H1 (cell line): ENCODE results near the gene SLC38A5. TPM values are rescaled to one million over a fixed set of nuclear protein-coding genes. Genes with fewer than 3 reads are reported as not detected.

ENCODE experiments used
- CTCF ChIA-PET: fragments of 300-600 bp; sonication (Branson Sonifier 250); formaldehyde crosslinking; loops from one replicate; lab custom pipeline; 2021; ENCODE audit not compliant: partially characterized antibody; lab: Charles Lee
- POLR2A ChIA-PET: fragments of 300-600 bp; sonication (Branson Sonifier 250); formaldehyde crosslinking; loops from one replicate; lab custom pipeline; 2021; ENCODE audit warnings: inconsistent platforms; ENCODE audit not compliant: partially characterized antibody; lab: Charles Lee
- DNase-seq, 2 experiments: peaks; one replicate each; pipeline versions ENCODE4 v3.0.0 to v3.0.0-alpha.2; 2010 to 2022; ENCODE audit warnings: low spot score in 2 of 2, low read depth in 1 of 2, mixed read lengths in 1 of 2
- FAIRE-seq: peaks from 2 replicates; lab custom pipeline; 2011; peaks lifted over from hg19 to GRCh38; lab: Jason Lieb, UNC
- H2AFZ ChIP-seq: 2 replicates; pipeline ENCODE4 v1.8.1; 2012; ENCODE audit warnings: low read length, inconsistent platforms
- H2AK5ac ChIP-seq: 2 replicates; pipeline ENCODE4 v1.6.1; 2013; ENCODE audit warnings: low read depth, low read length
- H2BK120ac ChIP-seq: replicated peaks from 2 replicates; pipeline ENCODE3; 2013; ENCODE audit warnings: low read depth, low read length, inconsistent platforms
- H2BK12ac ChIP-seq: 2 replicates; pipeline ENCODE4 v1.6.1; 2013; ENCODE audit warnings: low read depth, low read length
- H2BK15ac ChIP-seq: 2 replicates; pipeline ENCODE4 v1.6.1; 2013; ENCODE audit warnings: low read length
- H2BK20ac ChIP-seq: 2 replicates; pipeline ENCODE4 v1.6.1; 2013; ENCODE audit warnings: low read length
- H2BK5ac ChIP-seq: 2 replicates; pipeline ENCODE4 v1.6.1; 2013; ENCODE audit warnings: low read depth, low read length
- H3K14ac ChIP-seq: 2 replicates; pipeline ENCODE4 v1.6.1; 2013; ENCODE audit warnings: inconsistent platforms; ENCODE audit not compliant: insufficient read length
- H3K18ac ChIP-seq: 2 replicates; pipeline ENCODE4 v1.6.1; 2013; ENCODE audit warnings: low read length; ENCODE audit errors: extremely low read depth
- H3K23ac ChIP-seq: 2 replicates; pipeline ENCODE4 v1.6.1; 2013; ENCODE audit warnings: inconsistent platforms; ENCODE audit not compliant: insufficient read length
- H3K23me2 ChIP-seq: 2 replicates; pipeline ENCODE4 v1.6.1; 2013; ENCODE audit warnings: low read depth, low read length
- H3K27ac ChIP-seq: 2 replicates; pipeline ENCODE4 v1.6.1; 2011; ENCODE audit warnings: low read depth, low read length, inconsistent platforms
- H3K27me3 ChIP-seq, 4 experiments: replicated peaks in 1 of 4; 1 replicate in 1 of 4; 2 replicates in 3 of 4; pipeline versions ENCODE4 v1.6.1 to v1.8.1; 2011 to 2013; ENCODE audit warnings: low read length in 3 of 4, mild to moderate bottlenecking in 3 of 4, inconsistent platforms in 2 of 4, mixed read lengths in 2 of 4, moderate library complexity in 1 of 4; ENCODE audit not compliant: control insufficient read depth in 3 of 4, insufficient read depth in 3 of 4; ENCODE audit errors: extremely low read depth in 1 of 4
- H3K36me3 ChIP-seq, 4 experiments: 2 replicates each; pipeline versions ENCODE4 v1.6.1 to v1.8.1; 2011 to 2013; ENCODE audit warnings: mild to moderate bottlenecking in 4 of 4, low read length in 3 of 4, moderate library complexity in 2 of 4, control low read depth in 1 of 4, inconsistent platforms in 1 of 4; ENCODE audit not compliant: insufficient read depth in 4 of 4, control insufficient read depth in 2 of 4
- H3K4ac ChIP-seq: replicated peaks from 2 replicates; pipeline ENCODE3; 2013; ENCODE audit warnings: low read length, low read depth, mixed read lengths, inconsistent platforms; ENCODE audit not compliant: insufficient read length
- H3K4me1 ChIP-seq, 4 experiments: replicated peaks in 1 of 4; 1 replicate in 1 of 4; 2 replicates in 3 of 4; pipeline versions ENCODE4 v1.6.1 to v1.8.1; 2011 to 2013; ENCODE audit warnings: low read length in 3 of 4, inconsistent platforms in 2 of 4, mixed read lengths in 1 of 4; ENCODE audit not compliant: insufficient read depth in 4 of 4, control insufficient read depth in 3 of 4
- H3K4me2 ChIP-seq, 2 experiments: 2 replicates each; pipeline versions ENCODE4 v1.6.1 to v1.8.1; 2011 to 2013; ENCODE audit warnings: low read depth in 2 of 2, low read length in 2 of 2, control low read depth in 1 of 2, inconsistent platforms in 1 of 2, mild to moderate bottlenecking in 1 of 2; ENCODE audit not compliant: insufficient read depth in 1 of 2
- H3K4me3 ChIP-seq, 4 experiments: fragments of 200-600, 300-600 bp in 1 of 4; sonication (generic), shearing (Covaris generic), sonication (Bioruptor Twin) in 1 of 4; 2 replicates each; pipeline versions ENCODE4 v1.5.1 to v1.8.1; 2011 to 2016; ENCODE audit warnings: low read length in 4 of 4, low read depth in 3 of 4, control low read depth in 2 of 4, inconsistent platforms in 2 of 4, mild to moderate bottlenecking in 2 of 4, mixed read lengths in 1 of 4, moderate library complexity in 1 of 4; ENCODE audit not compliant: insufficient read depth in 2 of 4; ENCODE audit errors: extremely low read depth in 1 of 4
- H3K56ac ChIP-seq: replicated peaks from 2 replicates; pipeline ENCODE3; 2013; ENCODE audit warnings: low read depth, mild to moderate bottlenecking, mixed read lengths, low read length, inconsistent platforms; ENCODE audit not compliant: insufficient read length
- H3K79me1 ChIP-seq: 2 replicates; pipeline ENCODE4 v1.6.1; 2013; ENCODE audit warnings: low read depth, low read length, control low read depth
- H3K79me2 ChIP-seq, 2 experiments: 2 replicates each; pipeline versions ENCODE4 v1.6.1 to v1.8.1; 2012 to 2013; ENCODE audit warnings: low read length in 2 of 2, mild to moderate bottlenecking in 2 of 2, inconsistent platforms in 1 of 2; ENCODE audit not compliant: insufficient read depth in 2 of 2, control insufficient read depth in 1 of 2
- H3K9ac ChIP-seq, 4 experiments: replicated peaks in 1 of 4; 1 replicate in 1 of 4; 2 replicates in 3 of 4; pipeline versions ENCODE4 v1.6.1 to v1.8.1; 2011 to 2013; ENCODE audit warnings: low read depth in 3 of 4, low read length in 3 of 4, control low read depth in 2 of 4, mild to moderate bottlenecking in 2 of 4, moderate library complexity in 2 of 4, inconsistent platforms in 1 of 4; ENCODE audit errors: extremely low read depth in 1 of 4
- H3K9me3 ChIP-seq, 2 experiments: 2 replicates each; pipeline versions ENCODE4 v1.6.1 to v1.8.1; 2012 to 2013; ENCODE audit warnings: mild to moderate bottlenecking in 2 of 2, moderate library complexity in 2 of 2, control low read depth in 1 of 2, inconsistent platforms in 1 of 2, low read depth in 1 of 2, low read length in 1 of 2, mixed read lengths in 1 of 2; ENCODE audit not compliant: insufficient read depth in 2 of 2
- H4K20me1 ChIP-seq, 2 experiments: replicated peaks in 1 of 2; 2 replicates each; pipeline versions ENCODE3 to v1.8.1; 2011 to 2013; ENCODE audit warnings: inconsistent platforms in 2 of 2, low read length in 2 of 2, mild to moderate bottlenecking in 1 of 2; ENCODE audit not compliant: insufficient read depth in 2 of 2, control insufficient read depth in 1 of 2
- H4K5ac ChIP-seq: 2 replicates; pipeline ENCODE4 v1.6.1; 2013; ENCODE audit warnings: low read length, low read depth, mixed read lengths, inconsistent platforms; ENCODE audit not compliant: insufficient read length
- H4K8ac ChIP-seq: 2 replicates; pipeline ENCODE4 v1.8.0; 2013; ENCODE audit warnings: mild to moderate bottlenecking, moderate library complexity, low read length, inconsistent platforms; ENCODE audit not compliant: insufficient read depth; ENCODE audit errors: extremely low read depth
- H4K91ac ChIP-seq: replicated peaks from 2 replicates; pipeline ENCODE3; 2013; ENCODE audit warnings: low read length, mixed read lengths, inconsistent platforms; ENCODE audit not compliant: insufficient read length
- HDAC6 ChIP-seq: IDR thresholded peaks from one replicate; pipeline ENCODE4 v1.7.1; 2012; ENCODE audit warnings: low read depth, mild to moderate bottlenecking, inconsistent platforms, low read length, moderate library complexity
- PHF8 ChIP-seq: fragments of 200-600 bp; sonication (generic); conservative IDR thresholded peaks from 2 replicates; pipeline ENCODE4 v1.7.1; 2012; ENCODE audit warnings: low read depth, mild to moderate bottlenecking, inconsistent platforms, low read length, moderate library complexity
- SAP30 ChIP-seq: fragments of 300-600 bp; sonication (generic); IDR thresholded peaks from 2 replicates; pipeline ENCODE4 v1.7.1; 2012; ENCODE audit warnings: low read length, moderate library complexity, mild to moderate bottlenecking, inconsistent platforms; ENCODE audit not compliant: insufficient read depth, insufficient replicate concordance
- TAF1 ChIP-seq: IDR thresholded peaks from 2 replicates; pipeline ENCODE4 v1.6.1; 2011; ENCODE audit warnings: mild to moderate bottlenecking, low read depth, low read length
- WGBS, 2 experiments: shearing (Covaris generic) in 1 of 2; methylation state at CpG; one replicate each; pipeline versions ENCODE4 v1.1.6 to v1.1.7; 2013 to 2015; ENCODE audit warnings: low lambda C conversion rate in 2 of 2, mixed read lengths in 2 of 2, inconsistent platforms in 1 of 2, low coverage in 1 of 2, missing lambda C conversion rate in 1 of 2; ENCODE audit not compliant: insufficient replicate concordance in 2 of 2, insufficient coverage in 1 of 2, insufficient read length in 1 of 2; ENCODE audit errors: extremely low coverage in 1 of 2, missing lambda C conversion rate in 1 of 2; 5-methylcytosine and 5-hydroxymethylcytosine counted together
- polyA plus RNA-seq, 7 experiments: library from polyadenylated mRNA; depleted of rRNA in 3 of 7; stranded (reverse) in 5 of 7; unstranded in 2 of 7; fragments of >200 nt in 5 of 7; fragments of 200-250 nt in 2 of 7; gene quantifications; 1 replicate in 5 of 7; 2 replicates in 1 of 7; 4 replicates in 1 of 7; pipeline versions ENCODE4 v1.2.1 to v1.2.3, GENCODE V29; 2011 to 2013; ENCODE audit warnings: missing spikeins in 2 of 7, mixed read lengths in 2 of 7
- total RNA-seq: library from RNA; stranded (reverse); fragmentation: NEBNext Ultra II Directional; extraction: Animal tissue kit (Norgen Biotek cat#: 25700); gene quantifications from 2 replicates; pipeline ENCODE4 v1.2.1, GENCODE V29; 2021
- TF ChIP-seq, protein P1 (sequence below): IDR thresholded peaks from 2 replicates; pipeline ENCODE4 v1.6.1; 2012; ENCODE audit warnings: low read length, inconsistent platforms

SLC38A5 gene
- total and polyA plus RNA-seq, 2 of the 8 experiments (the other 6 are each of a cell fraction or from before 2014, with no cell fraction given) = 70.9 to 106 TPM

DNA sequence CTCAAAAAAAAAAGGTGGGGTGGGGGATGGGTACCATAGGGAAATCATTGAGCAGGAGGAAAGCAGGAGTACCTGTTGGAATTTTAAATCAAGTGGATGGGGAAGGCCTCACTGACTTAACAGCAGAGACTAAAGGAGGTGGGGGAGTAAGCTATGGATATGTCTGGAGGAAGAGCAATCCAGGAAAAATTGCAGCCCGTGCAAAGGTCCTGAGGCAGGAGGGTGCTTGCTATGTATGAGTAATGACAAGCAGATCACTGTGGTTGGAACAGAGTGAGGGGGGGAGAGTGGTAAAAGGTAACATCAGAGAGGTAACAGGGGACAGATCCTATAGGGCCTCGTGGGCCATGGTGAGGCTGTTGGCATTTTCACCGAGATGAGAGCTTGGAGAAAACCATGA lies 10.1 kb upstream of the SLC38A5 start:
- Histone ChIP-seq H3K56ac (no peak overlapping the region), H4K8ac (no peak overlapping the region), H2AK5ac (no peak overlapping the region)

More for the DNA sequence above, 10.1 kb upstream of the SLC38A5 start:
- H2BK15ac ChIP-seq = no peak overlapping the region
- no peak overlapping the region for H2BK5ac ChIP-seq
- H3K79me2 ChIP-seq = peaks cover 0 to 24% of the 10 kb centered on the region in 2 experiments; a peak in 2 of 4 replicates
- no peak for DNase-seq
- H2BK20ac ChIP-seq = no peak overlapping the region
- no peak overlapping the region for H4K5ac ChIP-seq
- H2AFZ ChIP-seq = no peak overlapping the region
- TF ChIP-seq TAF1 (no peak), HDAC6 (no peak), PHF8 (no peak), SAP30 (no peak)
- TF ChIP-seq, protein P1, sequence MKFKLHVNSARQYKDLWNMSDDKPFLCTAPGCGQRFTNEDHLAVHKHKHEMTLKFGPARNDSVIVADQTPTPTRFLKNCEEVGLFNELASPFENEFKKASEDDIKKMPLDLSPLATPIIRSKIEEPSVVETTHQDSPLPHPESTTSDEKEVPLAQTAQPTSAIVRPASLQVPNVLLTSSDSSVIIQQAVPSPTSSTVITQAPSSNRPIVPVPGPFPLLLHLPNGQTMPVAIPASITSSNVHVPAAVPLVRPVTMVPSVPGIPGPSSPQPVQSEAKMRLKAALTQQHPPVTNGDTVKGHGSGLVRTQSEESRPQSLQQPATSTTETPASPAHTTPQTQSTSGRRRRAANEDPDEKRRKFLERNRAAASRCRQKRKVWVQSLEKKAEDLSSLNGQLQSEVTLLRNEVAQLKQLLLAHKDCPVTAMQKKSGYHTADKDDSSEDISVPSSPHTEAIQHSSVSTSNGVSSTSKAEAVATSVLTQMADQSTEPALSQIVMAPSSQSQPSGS = no peak
- H3K4me3 ChIP-seq = no peak overlapping the region
- no peak overlapping the region for H3K4ac ChIP-seq
- no peak overlapping the region for H2BK12ac ChIP-seq
- WGBS, 2 experiments = 74% methylated on average over 2 of the region's 3 CpGs; no CpG with 5 or more reads in 1 of the 2 experiments
- H4K20me1 ChIP-seq = peaks cover 0 to 7% of the 10 kb centered on the region in 2 experiments
- no peak overlapping the region for H3K27ac ChIP-seq
- CTCF ChIA-PET = interaction anchor here (0.8 kb wide), 1 partner anchor 12 kb away, joined by 3 read pairs; no protein-coding TSS in a partner anchor
- POLR2A ChIA-PET = interaction anchor here (0.8 to 1.4 kb wide), 2 partner anchors 13 to 205 kb away, joined by 3 to 5 read pairs; no protein-coding TSS in a partner anchor
- no peak overlapping the region for H3K14ac ChIP-seq
- H3K4me2 ChIP-seq = no peak overlapping the region
- no peak overlapping the region for H3K23ac ChIP-seq
- H4K91ac ChIP-seq = no peak overlapping the region
- H3K27me3 ChIP-seq = no peaks in the 10 kb centered on the region
- peaks cover 3% of the 10 kb centered on the region; the same call in 1 of the 2 replicates for H3K23me2 ChIP-seq
- no peak overlapping the region for H3K9ac ChIP-seq
- no peak for FAIRE-seq
- H3K4me1 ChIP-seq = no peaks in the 10 kb centered on the region
- no peak overlapping the region for H2BK120ac ChIP-seq
- no peak overlapping the region for H3K18ac ChIP-seq
- H3K9me3 ChIP-seq = no peaks in the 10 kb centered on the region
- H3K36me3 ChIP-seq = peaks cover 0 to 21% (median 5%) of the 10 kb centered on the region in 4 experiments; a peak in 5 of 8 replicates
- H3K79me1 ChIP-seq = no peaks in the 10 kb centered on the region
